SK-N-SH treated with all-trans-retinoic acid at 6 μM for 48 hours (cell line): ENCODE data around the gene ATRN.
"Not testable (repeated sequence)": the region's sequence is repeated elsewhere in the genome, so short reads cannot be mapped to it uniquely, and the experiment has no call there.

Source experiments
- ATAC-seq: fragments of 200-7000 bp; cut with Tn5 transposase; 3 replicates; pipeline ENCODE4 v1.9.1; 2020; ENCODE audit warnings: mild to moderate bottlenecking, moderate library complexity
- ARNTL ChIP-seq: fragments of 450-650 bp; formaldehyde crosslinking; IDR thresholded peaks from 2 replicates; pipeline ENCODE4 v1.5.0; 2020; ENCODE audit warnings: low read depth, mild to moderate bottlenecking, moderate library complexity, borderline replicate concordance
- BACH2 ChIP-seq: fragments of 250-450 bp; sonication (Bioruptor Pico); IDR thresholded peaks from 2 replicates; pipeline ENCODE4 v1.9.0; 2021; ENCODE audit warnings: mild to moderate bottlenecking, borderline replicate concordance
- CSDC2 ChIP-seq: fragments of 250-450 bp; sonication (Bioruptor Pico); IDR thresholded peaks from 2 replicates; pipeline ENCODE4 v1.5.0; 2020; ENCODE audit warnings: mild to moderate bottlenecking, moderate library complexity
- CSRNP3 ChIP-seq: fragments of 250-450 bp; sonication (Bioruptor Pico); IDR thresholded peaks from 2 replicates; pipeline ENCODE4 v1.5.1; 2021; ENCODE audit warnings: mild to moderate bottlenecking, moderate library complexity
- ESRRG ChIP-seq: fragments of 250-450 bp; sonication (Bioruptor Pico); IDR thresholded peaks from 2 replicates; pipeline ENCODE4 v1.6.1; 2021; ENCODE audit warnings: mild to moderate bottlenecking
- GLIS3 ChIP-seq: fragments of 250-450 bp; sonication (Bioruptor Pico); IDR thresholded peaks from 2 replicates; pipeline ENCODE4 v1.5.0; 2020; ENCODE audit warnings: mild to moderate bottlenecking, moderate library complexity
- ISL1 ChIP-seq: fragments of 250-450 bp; sonication (Bioruptor Pico); IDR thresholded peaks from 2 replicates; pipeline ENCODE4 v2.1.2; 2022; ENCODE audit warnings: mild to moderate bottlenecking, moderate library complexity
- OSR1 ChIP-seq: fragments of 250-450 bp; sonication (Bioruptor Pico); IDR thresholded peaks from 2 replicates; pipeline ENCODE4 v1.8.0; 2022; ENCODE audit warnings: moderate library complexity, mild to moderate bottlenecking, inconsistent platforms
- PPARA ChIP-seq: fragments of 250-450 bp; sonication (Bioruptor Pico); IDR thresholded peaks from 2 replicates; pipeline ENCODE4 v1.5.0; 2020; ENCODE audit warnings: mild to moderate bottlenecking, borderline replicate concordance
- RARB ChIP-seq: fragments of 250-450 bp; sonication (Bioruptor Pico); IDR thresholded peaks from 2 replicates; pipeline ENCODE4 v1.8.0; 2021; ENCODE audit warnings: mild to moderate bottlenecking, moderate library complexity
- TOX ChIP-seq: fragments of 250-450 bp; sonication (Bioruptor Pico); IDR thresholded peaks from 2 replicates; pipeline ENCODE4 v1.8.0; 2021; ENCODE audit warnings: mild to moderate bottlenecking, moderate library complexity, borderline replicate concordance
- TSHZ2 ChIP-seq: fragments of 250-450 bp; sonication (Bioruptor Pico); IDR thresholded peaks from 2 replicates; pipeline ENCODE4 v1.5.0; 2020; ENCODE audit warnings: mild to moderate bottlenecking, moderate library complexity
- ZNF8 ChIP-seq: fragments of 450-650 bp; formaldehyde crosslinking; IDR thresholded peaks from 2 replicates; pipeline ENCODE4 v1.5.0; 2020; ENCODE audit warnings: mild to moderate bottlenecking, moderate library complexity

ATRN gene

GRCh38 chr20:3521852-3522740 lies 51.3 kb downstream of the ATRN start:
- no peak for ATAC-seq

GRCh38 chr20:3524696-3525095 lies 53.9 kb downstream of the ATRN start:
- not testable (repeated sequence) for ATAC-seq

More at GRCh38 chr20:3521852-3522740, 51.3 kb downstream of the ATRN start:
- TF ChIP-seq OSR1 (CRISPR knock-in tag): no peak
- TF ChIP-seq ISL1 (CRISPR knock-in tag): no peak
- no peak for TF ChIP-seq CSDC2 (CRISPR knock-in tag)
- no peak for TF ChIP-seq TOX (CRISPR knock-in tag)
- TF ChIP-seq TSHZ2 (CRISPR knock-in tag): no peak
- TF ChIP-seq, all 23 proteins: peak for 0

GRCh38 chr20:3532089-3532615 lies 61.3 kb downstream of the ATRN start:
- ATAC-seq: no peak
- no peak for TF ChIP-seq ESRRG (CRISPR knock-in tag)
- TF ChIP-seq ZNF8 (CRISPR knock-in tag): no peak

GRCh38 chr20:3537733-3538132 lies 66.9 kb downstream of the ATRN start:
- ATAC-seq: not testable (repeated sequence)

GRCh38 chr20:3539311-3540107 lies 68.7 kb downstream of the ATRN start:
- ATAC-seq: no peak
- TF ChIP-seq BACH2 (CRISPR knock-in tag) (no peak), TOX (CRISPR knock-in tag) (no peak), TSHZ2 (CRISPR knock-in tag) (no peak), ISL1 (CRISPR knock-in tag) (no peak), ARNTL (CRISPR knock-in tag) (no peak), GLIS3 (no peak), ZNF8 (CRISPR knock-in tag) (no peak), CSDC2 (CRISPR knock-in tag) (no peak), RARB (no peak), PPARA (no peak), CSRNP3 (CRISPR knock-in tag) (no peak)
